MM.1S (cell line): Measurements from ENCODE around the gene NNT.

Source experiments
- EZH2 ChIP-seq: fragments of 300-600 bp; sonication (generic); optimal IDR thresholded peaks from 2 replicates; pipeline ENCODE3; 2017; ENCODE audit warnings: low read depth, mild to moderate bottlenecking, antibody characterized with exemption, low read length, mixed read lengths
- TF ChIP-seq, protein P1 (sequence below): fragments of 300-600 bp; sonication (generic); IDR thresholded peaks from 2 replicates; pipeline ENCODE4 v1.5.1; 2016; ENCODE audit warnings: antibody characterized with exemption, low read length, mixed read lengths

DNA sequence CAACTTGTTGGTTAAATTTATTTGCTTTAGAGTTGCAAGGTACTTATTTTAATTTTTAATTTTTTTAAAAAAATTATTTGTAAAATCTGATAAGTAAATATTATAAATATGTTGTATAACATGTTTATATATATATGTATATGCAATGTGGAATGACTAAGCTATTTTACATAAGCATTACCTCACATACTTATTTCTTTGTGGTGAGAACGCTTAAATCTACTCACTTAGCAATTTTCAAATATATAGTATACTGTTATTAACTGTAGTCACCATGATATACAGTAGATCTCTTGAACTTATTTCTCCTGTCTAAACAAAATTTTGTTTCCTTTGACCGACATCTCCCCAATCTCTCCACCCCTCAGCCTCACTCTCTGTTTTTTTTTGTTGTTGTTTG is 147.8 kb downstream of the NNT start:
- TF ChIP-seq, protein P1, sequence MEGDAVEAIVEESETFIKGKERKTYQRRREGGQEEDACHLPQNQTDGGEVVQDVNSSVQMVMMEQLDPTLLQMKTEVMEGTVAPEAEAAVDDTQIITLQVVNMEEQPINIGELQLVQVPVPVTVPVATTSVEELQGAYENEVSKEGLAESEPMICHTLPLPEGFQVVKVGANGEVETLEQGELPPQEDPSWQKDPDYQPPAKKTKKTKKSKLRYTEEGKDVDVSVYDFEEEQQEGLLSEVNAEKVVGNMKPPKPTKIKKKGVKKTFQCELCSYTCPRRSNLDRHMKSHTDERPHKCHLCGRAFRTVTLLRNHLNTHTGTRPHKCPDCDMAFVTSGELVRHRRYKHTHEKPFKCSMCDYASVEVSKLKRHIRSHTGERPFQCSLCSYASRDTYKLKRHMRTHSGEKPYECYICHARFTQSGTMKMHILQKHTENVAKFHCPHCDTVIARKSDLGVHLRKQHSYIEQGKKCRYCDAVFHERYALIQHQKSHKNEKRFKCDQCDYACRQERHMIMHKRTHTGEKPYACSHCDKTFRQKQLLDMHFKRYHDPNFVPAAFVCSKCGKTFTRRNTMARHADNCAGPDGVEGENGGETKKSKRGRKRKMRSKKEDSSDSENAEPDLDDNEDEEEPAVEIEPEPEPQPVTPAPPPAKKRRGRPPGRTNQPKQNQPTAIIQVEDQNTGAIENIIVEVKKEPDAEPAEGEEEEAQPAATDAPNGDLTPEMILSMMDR = no peak
- no peak for TF ChIP-seq EZH2
